Measurements from ENCODE around the gene CADPS2.
"Not testable (repeated sequence)": the region's sequence is repeated elsewhere in the genome, so short reads cannot be mapped to it uniquely, and the experiment has no call there.

CADPS2 gene

DNA sequence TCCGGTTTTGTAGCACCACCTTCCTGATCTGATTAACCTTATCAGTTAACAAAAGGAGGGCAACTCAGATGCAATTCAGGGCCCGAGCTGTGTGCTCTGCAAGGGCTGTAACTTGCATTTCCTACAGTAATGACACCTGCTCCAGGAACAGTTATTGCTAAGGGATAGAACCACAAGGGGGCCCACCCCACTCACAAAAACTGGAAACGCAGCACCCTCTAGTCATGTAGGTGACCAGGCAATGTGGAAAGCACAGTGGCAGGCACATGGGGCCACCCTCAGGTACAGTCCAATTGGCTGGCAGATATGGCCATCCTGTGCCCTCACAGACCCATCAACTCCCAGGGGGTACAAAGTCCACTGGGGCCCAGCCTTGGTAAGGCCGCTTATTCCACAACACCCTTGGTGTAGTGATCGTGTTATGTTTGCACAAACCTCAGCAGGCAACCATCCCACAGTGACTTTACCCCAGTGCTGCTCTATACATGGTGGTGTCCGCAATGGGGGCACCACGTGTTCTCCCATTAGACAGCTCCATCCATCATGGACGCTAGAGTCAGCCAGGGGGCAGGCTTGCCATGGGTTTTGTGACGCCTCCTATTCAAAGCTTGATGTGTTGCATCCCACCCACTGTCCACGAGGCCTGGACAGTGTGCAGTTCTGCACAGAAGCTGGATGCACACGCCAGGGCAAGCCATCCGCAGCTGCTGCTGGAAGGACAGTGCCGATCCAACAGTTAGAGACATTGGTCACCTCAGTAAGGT lies 196.7 kb downstream of the CADPS2 start:
- no peaks in the 10 kb centered on the region for H3K36me3 Mint-ChIP-seq
- no peak overlapping the region for H3K27ac Mint-ChIP-seq
- H3K4me1 Mint-ChIP-seq (ENCODE audit: low read depth) = no peaks in the 10 kb centered on the region
- H3K9me3 Mint-ChIP-seq (ENCODE audit: low read depth) = no peaks in the 10 kb centered on the region
- H3K4me3 Mint-ChIP-seq = no peak overlapping the region
- H3K27me3 Mint-ChIP-seq = no peaks in the 10 kb centered on the region

GRCh38 chr7:122688400-122688998 lies 197.8 kb downstream of the CADPS2 start:
- no peaks in the 10 kb centered on the region for H3K9me3 Mint-ChIP-seq (ENCODE audit: low read depth)
- no peak overlapping the region for H3K27ac Mint-ChIP-seq
- no peaks in the 10 kb centered on the region for H3K36me3 Mint-ChIP-seq
- no peaks in the 10 kb centered on the region for H3K27me3 Mint-ChIP-seq
- H3K4me1 Mint-ChIP-seq (ENCODE audit: low read depth) = no peaks in the 10 kb centered on the region
- no peak overlapping the region for H3K4me3 Mint-ChIP-seq

- H3K27me3 Mint-ChIP-seq = no peaks in the 10 kb centered on the region
- no peak overlapping the region for H3K27ac Mint-ChIP-seq
- H3K4me3 Mint-ChIP-seq = no peak overlapping the region
- no peaks in the 10 kb centered on the region for H3K9me3 Mint-ChIP-seq (ENCODE audit: low read depth)
- H3K4me1 Mint-ChIP-seq (ENCODE audit: low read depth) = no peaks in the 10 kb centered on the region
- H3K36me3 Mint-ChIP-seq = no peaks in the 10 kb centered on the region
Observed at GRCh38 chr7:122686360-122686878, 199.8 kb downstream of the CADPS2 start.

- no peaks in the 10 kb centered on the region for H3K4me1 Mint-ChIP-seq (ENCODE audit: low read depth)
- H3K4me3 Mint-ChIP-seq = no peak overlapping the region
- H3K27ac Mint-ChIP-seq = no peak overlapping the region
- H3K36me3 Mint-ChIP-seq = no peaks in the 10 kb centered on the region
- no peaks in the 10 kb centered on the region for H3K27me3 Mint-ChIP-seq
- peaks cover under 1% of the 10 kb centered on the region for H3K9me3 Mint-ChIP-seq (ENCODE audit: low read depth)
Observed at GRCh38 chr7:122684504-122684903, 201.8 kb downstream of the CADPS2 start.

- no peaks in the 10 kb centered on the region for H3K27me3 Mint-ChIP-seq
- H3K27ac Mint-ChIP-seq = no peak overlapping the region
- H3K4me3 Mint-ChIP-seq = no peak overlapping the region
- H3K4me1 Mint-ChIP-seq (ENCODE audit: low read depth) = no peaks in the 10 kb centered on the region
- no peaks in the 10 kb centered on the region for H3K36me3 Mint-ChIP-seq
- peaks cover 3% of the 10 kb centered on the region for H3K9me3 Mint-ChIP-seq (ENCODE audit: low read depth)
Observed at GRCh38 chr7:122682815-122683550, 203.3 kb downstream of the CADPS2 start.

DNA sequence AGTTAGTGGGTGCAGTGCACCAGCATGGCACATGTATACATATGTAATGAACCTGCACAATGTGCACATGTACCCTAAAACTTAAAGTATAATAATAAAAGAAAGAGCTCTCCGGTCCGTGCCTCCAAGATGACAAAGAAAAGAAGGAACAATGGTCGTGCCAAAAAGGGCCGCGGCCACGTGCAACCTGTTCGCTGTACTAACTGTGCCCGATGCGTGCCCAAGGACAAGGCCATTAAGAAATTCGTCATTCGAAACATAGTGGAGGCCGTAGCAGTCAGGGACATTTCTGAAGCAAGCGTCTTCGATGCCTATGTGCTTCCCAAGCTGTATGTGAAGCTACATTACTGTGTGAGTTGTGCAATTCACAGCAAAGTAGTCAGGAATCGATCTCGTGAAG lies 205.1 kb downstream of the CADPS2 start:
- H3K4me3 Mint-ChIP-seq; H3K9me3 Mint-ChIP-seq (ENCODE audit: low read depth); H3K4me1 Mint-ChIP-seq (ENCODE audit: low read depth); H3K27ac Mint-ChIP-seq; H3K27me3 Mint-ChIP-seq; H3K36me3 Mint-ChIP-seq: not testable (repeated sequence)

GRCh38 chr7:122679813-122680212 lies 206.4 kb downstream of the CADPS2 start:
- no peaks in the 10 kb centered on the region for H3K4me1 Mint-ChIP-seq (ENCODE audit: low read depth)
- H3K27me3 Mint-ChIP-seq = no peaks in the 10 kb centered on the region
- no peak overlapping the region for H3K4me3 Mint-ChIP-seq
- H3K9me3 Mint-ChIP-seq (ENCODE audit: low read depth) = peaks cover 3% of the 10 kb centered on the region
- no peaks in the 10 kb centered on the region for H3K36me3 Mint-ChIP-seq
- no peak overlapping the region for H3K27ac Mint-ChIP-seq

DNA sequence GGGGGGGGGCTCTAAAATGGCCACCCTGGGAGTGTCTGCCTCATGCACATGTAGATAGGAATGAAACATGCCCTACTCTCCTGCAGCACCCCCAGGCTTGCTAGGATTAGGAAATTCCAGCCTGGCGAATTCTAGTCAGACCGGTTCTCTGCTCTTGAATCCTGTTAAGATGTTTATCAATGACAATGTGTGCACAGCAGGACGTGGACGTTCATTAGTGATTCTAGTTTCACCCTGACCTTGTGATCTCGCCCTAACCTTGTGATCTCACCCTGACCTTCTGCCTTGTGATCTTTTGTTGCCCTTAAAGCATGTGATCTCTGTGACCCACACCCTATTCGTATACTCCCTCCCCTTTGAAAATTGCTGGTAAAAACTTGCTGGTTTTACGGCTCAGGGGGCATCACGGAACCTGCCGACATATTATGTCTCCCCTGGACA lies 207.0 kb downstream of the CADPS2 start:
- not testable (repeated sequence) for H3K4me3 Mint-ChIP-seq; H3K4me1 Mint-ChIP-seq (ENCODE audit: low read depth); H3K9me3 Mint-ChIP-seq (ENCODE audit: low read depth); H3K36me3 Mint-ChIP-seq; H3K27ac Mint-ChIP-seq; H3K27me3 Mint-ChIP-seq

GRCh38 chr7:122677149-122677548 lies 209.1 kb downstream of the CADPS2 start:
- Mint-ChIP-seq H3K4me1 (ENCODE audit: low read depth) (no peaks in the 10 kb centered on the region), H3K4me3 (no peak overlapping the region), H3K9me3 (ENCODE audit: low read depth) (peaks cover 3% of the 10 kb centered on the region), H3K27me3 (no peaks in the 10 kb centered on the region), H3K36me3 (no peaks in the 10 kb centered on the region), H3K27ac (no peak overlapping the region)

GRCh38 chr7:122676466-122676865 lies 209.8 kb downstream of the CADPS2 start:
- no peaks in the 10 kb centered on the region for H3K4me1 Mint-ChIP-seq (ENCODE audit: low read depth)
- H3K27me3 Mint-ChIP-seq = no peaks in the 10 kb centered on the region
- H3K36me3 Mint-ChIP-seq = no peaks in the 10 kb centered on the region
- H3K27ac Mint-ChIP-seq = no peak overlapping the region
- H3K4me3 Mint-ChIP-seq = no peak overlapping the region
- peaks cover 3% of the 10 kb centered on the region for H3K9me3 Mint-ChIP-seq (ENCODE audit: low read depth)

- Mint-ChIP-seq H3K4me3 (no peak overlapping the region), H3K9me3 (ENCODE audit: low read depth) (peaks cover 3% of the 10 kb centered on the region), H3K27ac (no peak overlapping the region), H3K4me1 (ENCODE audit: low read depth) (no peaks in the 10 kb centered on the region), H3K36me3 (no peaks in the 10 kb centered on the region), H3K27me3 (no peaks in the 10 kb centered on the region)
Observed at GRCh38 chr7:122675621-122676020, 210.6 kb downstream of the CADPS2 start.

DNA sequence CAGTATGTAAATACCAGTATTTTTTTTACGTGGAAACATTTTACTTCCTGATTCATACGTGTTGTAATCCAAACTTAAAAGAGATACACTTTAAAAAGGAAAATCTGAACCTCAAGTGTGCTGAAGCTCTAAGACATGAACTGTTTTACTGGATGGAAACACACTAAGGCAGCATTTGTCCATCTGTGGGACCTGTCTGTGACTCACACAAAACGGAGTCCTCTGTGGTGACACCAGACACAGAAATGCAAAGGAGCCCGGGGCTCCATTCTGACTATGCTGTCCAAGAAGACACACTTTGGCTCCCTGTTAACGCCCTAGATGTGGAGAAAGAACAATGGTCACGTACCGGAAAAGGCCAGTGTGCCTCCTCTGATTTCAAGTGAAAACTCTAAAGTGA lies 211.2 kb downstream of the CADPS2 start:
- Mint-ChIP-seq H3K27ac (no peak overlapping the region), H3K4me3 (no peak overlapping the region), H3K9me3 (ENCODE audit: low read depth) (peaks cover 3% of the 10 kb centered on the region), H3K27me3 (no peaks in the 10 kb centered on the region), H3K4me1 (ENCODE audit: low read depth) (no peaks in the 10 kb centered on the region), H3K36me3 (no peaks in the 10 kb centered on the region)

DNA sequence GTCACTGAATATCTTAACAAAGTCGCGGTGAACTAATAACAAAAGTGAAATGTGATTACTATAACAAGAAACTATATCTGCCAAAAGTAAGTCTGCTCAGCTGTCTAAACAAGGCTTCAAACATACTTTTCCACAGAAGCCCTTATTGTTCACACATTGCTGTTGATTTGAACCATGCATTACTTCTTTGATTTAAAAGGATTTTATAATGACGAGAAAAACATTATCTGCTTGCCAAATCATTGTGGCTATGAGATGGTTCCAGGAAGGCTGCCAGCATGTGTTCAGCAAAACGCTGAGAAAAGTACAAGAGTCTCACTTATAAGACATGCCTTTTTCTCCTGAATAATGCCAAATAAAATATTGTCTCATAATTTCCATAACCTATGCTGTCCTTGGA lies 211.8 kb downstream of the CADPS2 start:
- no peak overlapping the region for H3K27ac Mint-ChIP-seq
- H3K4me3 Mint-ChIP-seq = no peak overlapping the region
- H3K27me3 Mint-ChIP-seq = no peaks in the 10 kb centered on the region
- H3K36me3 Mint-ChIP-seq = no peaks in the 10 kb centered on the region
- peaks cover 2% of the 10 kb centered on the region for H3K9me3 Mint-ChIP-seq (ENCODE audit: low read depth)
- H3K4me1 Mint-ChIP-seq (ENCODE audit: low read depth) = no peaks in the 10 kb centered on the region

- H3K4me3 Mint-ChIP-seq = no peak overlapping the region
- H3K9me3 Mint-ChIP-seq (ENCODE audit: low read depth) = no peaks in the 10 kb centered on the region
- H3K27ac Mint-ChIP-seq = no peak overlapping the region
- H3K4me1 Mint-ChIP-seq (ENCODE audit: low read depth) = no peaks in the 10 kb centered on the region
- H3K27me3 Mint-ChIP-seq = no peaks in the 10 kb centered on the region
- no peaks in the 10 kb centered on the region for H3K36me3 Mint-ChIP-seq
Observed at GRCh38 chr7:122673951-122674350, 212.3 kb downstream of the CADPS2 start.

DNA sequence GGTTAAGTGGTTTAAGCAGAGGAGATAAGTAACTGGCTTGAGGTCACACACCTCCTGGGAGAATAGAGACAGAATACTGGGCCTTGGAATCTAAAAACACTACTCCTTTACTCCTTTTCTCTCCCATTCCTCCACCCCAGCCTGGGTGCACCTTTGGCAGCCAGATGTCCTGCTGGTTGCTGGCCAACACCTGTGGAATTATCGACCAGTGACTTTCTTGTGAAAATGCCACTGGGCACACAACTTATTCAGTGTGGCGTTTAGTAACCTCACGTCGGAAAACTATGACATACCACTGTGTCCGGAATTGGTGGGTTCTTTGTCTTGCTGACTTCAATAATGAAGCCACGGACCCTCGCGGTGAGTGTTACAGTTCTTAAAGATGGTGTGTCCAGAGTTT lies 213.7 kb downstream of the CADPS2 start:
- H3K27me3 Mint-ChIP-seq = no peaks in the 10 kb centered on the region
- H3K4me1 Mint-ChIP-seq (ENCODE audit: low read depth) = no peaks in the 10 kb centered on the region
- H3K9me3 Mint-ChIP-seq (ENCODE audit: low read depth) = no peaks in the 10 kb centered on the region
- H3K4me3 Mint-ChIP-seq = no peak overlapping the region
- no peak overlapping the region for H3K27ac Mint-ChIP-seq
- H3K36me3 Mint-ChIP-seq = no peaks in the 10 kb centered on the region

Data from activated naive CD8-positive, alpha-beta T cell (primary cell).